Activated CD8-positive, alpha-beta memory T cell treated with anti-CD3 and anti-CD28 coated beads for 4 hours (primary cell): ENCODE data around the gene WHRN.
A peak's percentile ranks its signal among the peaks of the same experiment; 100 is the strongest.

Source experiments
- DNase-seq, 2 donors: peaks; one replicate each; pipeline ENCODE4 v3.0.0-alpha.2; 2020; ENCODE audit warnings: low read depth in 2 of 2

WHRN gene

GRCh38 chr9:114492991-114493390 is 12.3 kb downstream of the WHRN start:
- DNase-seq: no peak

DNA sequence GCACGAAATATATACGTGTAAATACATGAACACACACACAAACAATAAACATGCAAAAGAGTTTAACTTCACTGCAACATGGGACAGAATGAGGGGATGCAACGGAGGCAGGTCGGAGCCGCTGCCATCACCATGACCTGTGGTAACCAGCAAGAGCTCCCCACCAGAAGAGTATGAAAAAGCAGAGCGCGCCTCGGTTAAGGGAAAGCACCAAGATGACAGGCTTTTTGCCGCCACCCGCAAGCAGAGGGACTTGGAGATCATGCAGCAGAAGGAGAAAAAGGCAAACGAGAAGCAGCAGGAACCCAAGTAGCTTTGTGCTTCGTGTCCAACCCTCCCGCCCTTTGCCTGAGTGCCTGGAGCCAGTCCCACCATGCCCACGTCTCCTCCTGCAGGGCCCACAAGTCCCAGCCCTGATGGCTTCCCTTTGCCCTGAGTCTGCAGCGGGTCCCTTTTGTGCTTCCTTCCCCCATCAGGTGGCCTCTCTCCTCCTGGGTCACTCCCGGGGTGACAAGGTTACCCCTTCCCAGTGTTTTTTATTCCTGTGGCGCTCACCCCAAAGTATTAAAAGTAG is 13.8 kb downstream of the WHRN start:
- no peak for DNase-seq

- no peak for DNase-seq
Observed at GRCh38 chr9:114489928-114490327, 15.3 kb downstream of the WHRN start.

GRCh38 chr9:114488398-114489129 is 16.7 kb downstream of the WHRN start:
- DNase-seq: no peak

DNA sequence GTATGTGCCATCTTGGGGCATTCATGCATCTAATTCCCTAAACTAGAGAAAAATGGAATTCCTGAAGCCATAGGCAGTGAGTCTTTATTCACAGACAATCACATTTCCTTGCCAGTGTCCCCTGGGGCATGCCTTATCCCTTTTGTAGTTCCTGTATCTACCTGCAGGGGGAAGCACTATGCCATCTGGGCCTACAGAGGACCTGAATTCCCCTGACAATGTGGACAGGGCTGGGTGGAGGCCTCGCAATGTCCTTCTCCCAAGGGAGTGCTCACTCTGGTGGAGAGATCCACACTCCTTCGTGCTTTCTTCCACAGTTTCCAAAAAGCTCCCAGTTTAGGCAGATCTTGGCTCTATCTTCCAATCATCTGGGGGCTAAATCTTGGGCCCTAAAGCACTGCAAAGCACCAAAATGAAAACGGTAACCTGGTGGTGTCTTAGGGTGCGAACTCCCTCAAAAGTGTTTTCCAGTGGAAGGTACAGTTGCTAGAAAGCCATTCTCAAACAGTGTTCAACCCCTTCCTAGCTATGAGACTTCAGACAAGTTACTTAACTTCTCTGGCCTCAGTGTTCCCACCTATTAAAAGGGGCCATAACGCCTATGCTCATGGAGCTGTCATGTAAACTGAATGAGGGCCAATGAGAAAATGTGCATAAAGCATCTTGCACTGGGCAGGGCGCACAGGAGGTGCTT is 17.5 kb downstream of the WHRN start:
- DNase-seq: peak; percentile 27 to 35

DNA sequence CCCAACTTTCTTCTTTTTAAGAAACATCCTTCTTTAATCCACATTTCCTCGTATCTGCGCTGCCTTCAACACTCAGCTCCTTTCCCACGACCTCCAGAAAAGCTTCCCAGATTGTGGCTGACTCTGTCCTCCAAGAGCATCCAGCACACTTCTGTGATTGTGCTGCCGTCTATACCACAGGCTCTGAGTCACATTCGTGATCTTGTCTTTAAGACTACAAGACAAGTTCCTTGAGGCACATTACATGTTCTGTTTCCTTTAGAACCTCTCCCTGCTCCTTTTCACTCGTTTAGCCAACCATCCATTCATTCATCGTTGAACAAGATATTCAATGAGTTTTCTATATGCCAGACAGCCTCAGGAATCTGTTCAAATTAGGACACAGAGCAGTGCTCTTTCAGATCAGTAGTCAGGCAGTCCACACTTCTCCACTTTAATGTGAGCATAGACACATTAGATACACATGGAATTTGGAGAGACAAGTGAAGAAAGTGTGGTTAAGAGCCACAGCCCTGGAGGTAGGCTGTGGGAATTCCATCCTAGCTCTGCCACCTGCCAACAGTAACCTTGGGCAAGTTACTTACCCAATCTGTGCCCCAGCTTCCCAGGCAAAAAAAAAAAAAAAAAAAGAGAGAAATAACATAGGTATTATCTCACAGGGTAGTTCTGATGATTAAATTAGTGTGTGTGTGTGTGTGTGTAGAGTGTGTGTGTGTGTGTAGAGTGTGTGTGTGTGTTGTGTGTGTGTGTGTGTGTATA is 18.9 kb downstream of the WHRN start:
- no peak for DNase-seq

DNA sequence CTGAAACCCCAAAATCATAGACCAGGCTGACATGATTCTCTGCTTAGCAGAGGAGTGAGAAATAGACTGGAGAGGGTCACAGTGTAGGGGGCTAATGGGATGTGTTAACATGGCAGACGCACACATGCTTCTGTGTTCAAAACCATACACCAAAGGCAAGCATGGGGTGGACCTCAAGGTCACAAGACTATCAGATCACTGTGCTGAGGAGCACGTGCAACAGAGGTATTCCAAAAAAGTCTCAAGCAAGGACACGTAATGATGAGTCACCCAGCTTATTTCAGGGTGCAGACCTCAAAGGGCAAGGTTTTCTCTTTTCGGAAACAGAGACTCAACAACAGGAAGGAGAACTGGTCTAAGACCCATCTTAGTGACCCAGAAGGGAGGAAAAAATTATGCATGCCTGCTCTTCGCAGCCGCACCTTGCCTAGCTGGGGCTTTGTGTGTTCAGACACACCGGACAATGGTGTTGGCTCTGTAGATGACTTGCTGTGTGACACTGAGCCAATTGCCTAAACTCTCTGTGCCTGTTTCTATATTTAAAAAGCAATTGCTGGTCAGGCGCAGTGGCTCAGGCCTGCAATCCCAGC is 20.3 kb downstream of the WHRN start:
- peak; percentile 14 to 25 for DNase-seq

DNA sequence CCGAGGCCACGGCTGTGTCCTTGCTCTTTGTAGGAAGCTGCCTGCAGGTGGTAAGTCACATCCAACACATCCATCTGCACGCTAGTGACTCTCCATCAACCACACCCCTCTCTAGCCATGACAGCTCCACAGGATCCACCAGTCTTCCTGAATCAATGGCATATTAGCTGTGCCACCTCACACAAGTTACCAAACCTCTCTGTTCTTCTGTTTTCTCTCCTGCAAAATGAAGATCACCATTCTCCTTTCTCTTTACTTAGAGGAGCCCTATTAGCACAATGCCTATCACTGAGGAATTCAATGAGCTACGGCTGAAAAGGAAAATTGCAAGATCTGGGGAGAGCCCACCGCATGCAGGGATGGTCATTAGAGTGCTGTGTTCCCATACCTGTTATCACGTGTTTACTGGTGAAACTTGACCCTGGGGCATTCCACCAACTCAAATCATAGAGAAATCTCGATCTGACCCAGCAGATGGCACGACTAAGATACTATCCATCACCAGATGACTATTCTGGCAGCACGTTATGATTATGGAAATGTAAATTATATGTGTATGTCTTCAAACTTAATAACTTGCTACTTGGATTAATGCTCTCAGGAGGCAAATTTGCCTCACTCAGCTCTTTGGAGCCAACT is 20.9 kb downstream of the WHRN start:
- DNase-seq: no peak

DNA sequence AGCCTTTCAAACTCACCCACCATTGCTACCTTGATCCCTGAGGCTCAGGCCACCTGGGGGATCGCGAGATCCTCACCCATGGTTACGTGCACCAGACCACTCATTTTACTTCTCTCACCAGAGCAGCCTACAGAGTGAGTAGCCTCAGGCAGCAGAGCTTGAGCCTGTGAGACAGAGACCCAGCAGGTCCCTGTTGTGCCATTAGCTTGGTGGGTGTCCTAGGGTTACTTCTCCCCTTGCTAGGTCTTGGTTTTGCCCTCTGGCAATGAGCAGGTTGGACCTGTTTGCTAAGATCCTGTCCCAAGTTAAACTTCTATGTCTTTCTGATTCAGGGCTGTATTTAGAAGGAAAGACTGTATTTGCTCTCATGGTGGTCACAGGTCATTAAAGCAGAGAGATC is 21.8 kb downstream of the WHRN start:
- no peak for DNase-seq

- DNase-seq: no peak
Observed at GRCh38 chr9:114482593-114482992, 22.7 kb downstream of the WHRN start.

DNA sequence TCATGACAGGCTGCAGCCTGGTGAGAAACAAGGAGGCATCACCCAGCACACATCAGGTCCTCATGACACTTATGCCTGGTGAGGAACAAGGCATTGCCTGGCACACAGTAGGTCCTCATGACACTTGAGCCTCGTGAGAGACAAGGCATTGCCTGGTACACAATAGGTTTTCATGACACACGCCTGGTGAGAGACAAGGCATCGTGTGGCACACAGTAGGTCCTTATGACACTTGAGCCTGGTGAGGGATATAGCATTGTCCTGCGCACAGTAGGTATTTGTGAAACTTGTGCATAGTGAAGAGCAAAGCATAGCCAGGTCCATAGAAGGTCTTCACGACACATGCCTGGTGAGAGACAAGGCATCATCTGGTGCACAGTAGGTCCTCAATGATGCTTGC is 23.5 kb downstream of the WHRN start:
- no peak for DNase-seq

DNA sequence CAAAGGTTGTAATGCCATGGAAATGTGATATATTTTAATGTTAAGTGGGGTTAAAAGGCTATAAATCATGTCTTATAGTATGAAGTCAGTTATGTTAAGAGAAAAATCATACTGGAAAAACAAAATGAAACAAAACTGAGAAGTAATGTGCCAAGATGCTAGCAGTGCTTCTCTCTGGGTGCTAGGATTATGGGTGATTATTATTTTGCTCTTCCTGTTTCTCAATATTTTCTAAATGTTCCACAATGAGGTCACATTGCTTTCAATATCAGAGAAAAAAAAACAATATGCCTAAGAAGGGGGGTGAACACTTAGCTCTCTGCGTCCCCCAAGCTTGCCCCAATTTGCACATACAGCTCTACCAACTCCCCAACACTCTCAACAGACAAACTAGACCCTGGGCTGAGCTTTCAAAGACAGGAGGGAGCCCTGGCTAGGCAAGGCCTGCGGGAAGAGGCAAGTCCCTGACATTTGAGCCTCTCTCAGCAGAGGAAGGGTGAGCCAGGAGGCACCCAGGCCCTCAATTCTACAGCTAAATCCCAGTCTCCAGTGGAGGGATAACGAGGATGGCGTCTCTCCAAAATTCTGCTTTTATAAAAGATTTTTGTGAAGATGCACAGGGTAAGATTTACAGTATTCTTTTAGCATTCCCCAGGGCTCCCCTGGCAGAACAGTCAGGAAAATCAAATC is 24.4 kb downstream of the WHRN start:
- no peak for DNase-seq

DNA sequence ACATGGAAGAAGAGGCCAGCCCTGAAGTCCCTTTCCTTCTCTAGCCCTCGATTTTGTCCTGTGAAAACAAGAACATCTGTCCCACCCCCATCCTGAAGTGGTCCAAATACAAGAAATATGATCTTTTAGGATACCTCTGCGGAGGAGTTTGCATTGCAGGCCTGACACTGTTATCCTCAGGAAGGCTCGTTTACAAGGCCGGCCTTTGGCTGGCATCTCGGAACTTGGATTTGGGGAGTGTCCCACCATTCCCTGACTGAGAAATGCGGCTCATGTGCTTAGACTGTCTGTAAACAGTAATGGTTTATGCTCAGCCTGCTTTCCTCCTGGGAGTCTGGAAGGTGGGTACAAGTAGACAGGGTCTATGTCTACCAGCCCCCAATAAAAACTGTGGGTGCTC is 26.4 kb downstream of the WHRN start:
- no peak for DNase-seq

GRCh38 chr9:114478459-114478858 is 26.8 kb downstream of the WHRN start:
- no peak for DNase-seq

DNA sequence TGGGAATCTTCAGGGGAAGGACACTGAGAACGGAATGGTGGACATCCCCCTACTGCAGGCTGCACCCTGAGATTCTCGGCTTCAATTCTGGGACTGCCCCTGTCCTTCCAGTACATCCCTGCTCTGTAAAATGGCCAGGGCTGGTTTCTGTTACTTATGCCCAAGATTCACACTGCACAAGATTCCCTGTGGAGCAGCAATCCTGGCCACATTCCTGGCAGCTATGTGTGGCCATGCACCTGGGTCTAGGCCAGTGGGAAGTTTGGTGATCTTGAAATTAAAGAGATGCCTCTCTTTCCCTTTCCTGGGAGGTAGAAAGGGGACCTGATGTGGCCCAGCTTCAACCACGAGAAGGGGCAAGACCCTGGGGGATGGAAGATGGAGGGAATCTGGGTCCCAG is 27.6 kb downstream of the WHRN start:
- DNase-seq: no peak

DNA sequence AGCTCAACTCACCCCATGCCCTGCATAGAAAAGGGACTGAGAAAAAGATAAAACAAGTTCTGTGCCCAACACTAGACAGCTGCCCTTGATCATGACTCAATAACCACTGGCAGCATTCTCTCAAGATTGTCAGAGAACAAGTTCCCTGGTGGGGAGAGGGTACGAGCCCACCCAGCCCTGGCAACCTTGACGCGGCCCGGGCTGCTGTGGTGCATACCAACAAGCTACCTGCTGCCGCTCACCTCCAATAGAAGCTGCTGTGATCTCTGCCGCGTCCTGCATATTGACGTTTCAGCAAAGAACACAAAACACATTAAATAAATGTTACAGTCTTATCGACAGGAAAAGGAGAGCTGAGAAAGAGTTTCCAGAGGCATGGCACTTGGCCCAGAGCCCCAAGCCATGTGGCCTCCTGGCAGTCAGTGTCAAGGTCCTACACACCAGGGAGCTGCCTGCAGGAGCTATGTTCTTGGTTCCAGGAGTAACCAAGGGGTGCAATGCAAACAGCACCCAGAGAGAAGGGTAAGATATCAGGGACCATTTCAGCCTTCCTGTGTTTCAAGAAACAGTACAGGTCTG is 28.3 kb downstream of the WHRN start:
- DNase-seq: no peak

GRCh38 chr9:114475412-114476135 is 29.7 kb downstream of the WHRN start:
- no peak for DNase-seq

DNA sequence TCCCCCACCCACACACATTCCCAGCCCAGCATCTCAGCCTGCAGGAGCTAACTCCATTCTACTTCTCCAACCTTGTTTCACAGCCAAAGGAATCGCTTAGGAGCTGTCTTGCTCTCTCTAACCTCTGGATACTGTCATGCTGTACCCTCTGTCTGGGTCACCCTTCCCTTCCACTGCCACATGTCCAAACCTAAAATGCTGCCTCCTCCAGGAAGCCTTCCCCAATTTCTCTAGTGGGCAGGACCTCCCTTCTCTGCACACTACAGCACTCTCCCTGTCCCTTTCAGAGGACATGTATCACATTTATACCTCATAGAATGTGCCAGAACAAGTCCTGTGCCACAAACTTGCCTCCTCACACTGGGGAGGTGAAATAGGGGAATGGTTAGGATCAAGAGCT is 30.8 kb downstream of the WHRN start:
- no peak for DNase-seq

GRCh38 chr9:114473447-114473801 is 31.8 kb downstream of the WHRN start:
- no peak for DNase-seq
